ENCODE data around the gene CCR4.
"Not testable (repeated sequence)": the region's sequence is repeated elsewhere in the genome, so short reads cannot be mapped to it uniquely, and the experiment has no call there.

CCR4 gene

GRCh38 chr3:32951410-32951811 is at the start of gene CCR4:
CCR4 (plus strand) TSS chr3:32951644; CDS start chr3:32953423, 1,779 bp downstream.
- DNase-seq (ENCODE audit: low spot score) = peak; percentile 40

DNA sequence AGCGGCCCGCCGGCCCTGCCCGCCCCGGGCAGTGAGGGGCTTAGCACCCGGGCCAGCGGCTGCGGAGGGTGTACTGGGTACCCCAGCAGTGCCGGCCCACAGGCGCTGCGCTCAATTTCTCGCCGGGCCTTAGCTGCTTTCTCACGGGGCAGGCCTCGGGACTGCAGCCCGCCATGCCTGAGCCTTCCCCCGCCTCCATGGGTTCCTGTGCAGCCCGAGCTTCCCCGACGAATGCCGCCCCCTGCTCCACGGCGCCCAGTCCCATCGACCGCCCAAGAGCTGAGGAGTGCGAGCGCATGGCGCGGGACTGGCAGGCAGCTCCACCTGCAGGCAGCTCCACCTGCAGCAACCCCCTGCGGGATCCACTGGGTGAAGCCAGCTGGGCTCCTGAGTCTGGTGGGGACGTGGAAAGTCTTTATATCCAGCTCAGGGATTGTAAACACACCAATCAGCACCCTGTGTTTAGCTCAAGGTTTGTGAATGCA is 48.5 kb upstream of the CCR4 start:
- DNase-seq (ENCODE audit: low spot score) = not testable (repeated sequence)

- no peak for DNase-seq (ENCODE audit: low spot score)
These were observed 47.5 kb upstream of the CCR4 start for GRCh38 chr3:32903953-32904352.

GRCh38 chr3:32909999-32910398 is 41.4 kb upstream of the CCR4 start:
- DNase-seq (ENCODE audit: low spot score) = no peak

DNA sequence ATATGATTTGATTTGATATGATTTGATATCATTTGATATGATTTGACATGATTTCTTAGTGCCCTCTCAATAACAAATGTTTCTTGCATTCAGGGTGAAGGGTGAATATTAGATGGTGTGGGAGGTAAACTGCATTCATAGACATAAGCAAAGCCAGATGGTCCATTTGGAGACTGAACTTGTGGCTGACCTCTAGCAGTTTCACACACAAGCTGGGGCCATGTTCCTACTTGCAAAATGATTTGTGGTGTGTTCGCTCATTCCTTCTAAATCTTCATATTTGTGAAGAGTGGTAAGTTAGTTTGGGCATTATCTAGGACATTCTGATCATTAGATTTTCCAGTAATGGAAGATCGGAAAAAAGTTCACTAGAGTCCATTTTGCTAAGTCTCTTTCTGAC is 40.5 kb upstream of the CCR4 start:
- no peak for DNase-seq (ENCODE audit: low spot score)

GRCh38 chr3:32912046-32912445 is 39.4 kb upstream of the CCR4 start:
- no peak for DNase-seq (ENCODE audit: low spot score)

DNA sequence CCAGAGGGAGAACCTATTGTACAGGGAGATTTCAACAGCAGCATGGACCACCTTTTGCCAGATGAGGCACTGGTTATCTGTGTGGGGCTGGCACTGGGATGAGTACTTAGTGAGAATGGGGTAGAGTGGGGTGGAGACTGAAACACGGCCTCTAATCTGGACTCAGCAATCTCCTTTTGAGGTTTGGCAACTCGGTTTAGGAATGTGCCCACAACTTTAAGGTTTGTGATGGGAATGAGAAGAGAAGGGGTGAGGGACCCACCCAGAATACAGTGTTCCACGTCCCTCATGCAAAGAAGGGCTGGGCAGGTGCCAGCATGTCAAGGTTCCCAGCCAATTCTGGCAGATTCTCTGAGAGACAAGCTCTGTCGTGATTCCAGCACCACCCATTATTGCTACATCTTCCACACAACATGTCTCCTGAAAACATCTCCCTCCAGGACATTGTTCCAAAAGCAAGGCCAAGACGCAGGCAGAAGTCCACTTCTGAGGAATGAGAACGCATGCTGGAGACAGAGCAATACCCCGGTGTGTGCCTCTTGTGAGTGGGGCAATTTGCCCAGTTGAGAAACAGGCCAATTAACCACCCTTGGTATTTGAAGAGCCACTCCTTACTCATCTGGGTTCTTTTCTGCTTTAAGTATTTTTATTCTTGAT is 37.5 kb upstream of the CCR4 start:
- no peak for DNase-seq (ENCODE audit: low spot score)

- no peak for DNase-seq (ENCODE audit: low spot score)
These were observed 31.5 kb upstream of the CCR4 start for GRCh38 chr3:32919920-32920319.

GRCh38 chr3:32922078-32922477 is 29.4 kb upstream of the CCR4 start:
- no peak for DNase-seq (ENCODE audit: low spot score)

GRCh38 chr3:32930161-32930560 is 21.3 kb upstream of the CCR4 start:
- DNase-seq (ENCODE audit: low spot score) = no peak

DNA sequence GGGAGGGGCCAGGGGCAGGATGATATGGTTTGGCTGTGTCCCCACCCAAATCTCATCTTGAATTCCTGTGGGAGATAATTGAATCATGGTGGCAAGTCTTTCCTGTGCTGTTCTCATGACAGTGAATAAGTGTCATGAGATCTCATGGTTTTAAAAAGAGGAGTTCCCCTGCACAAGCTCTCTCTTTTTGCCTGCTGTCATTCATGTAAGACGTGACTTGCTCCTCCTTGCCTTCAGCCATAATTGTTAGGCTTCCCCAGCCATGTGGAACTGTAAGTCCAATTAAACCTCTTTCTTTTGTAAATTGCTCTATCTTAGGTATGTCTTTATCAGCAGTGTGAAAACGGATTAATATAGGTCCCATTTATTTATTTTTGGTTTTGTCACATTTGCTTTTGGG is 20.2 kb upstream of the CCR4 start:
- DNase-seq (ENCODE audit: low spot score) = not testable (repeated sequence)

GRCh38 chr3:32934150-32934742 is 17.2 kb upstream of the CCR4 start:
- DNase-seq (ENCODE audit: low spot score) = no peak

DNA sequence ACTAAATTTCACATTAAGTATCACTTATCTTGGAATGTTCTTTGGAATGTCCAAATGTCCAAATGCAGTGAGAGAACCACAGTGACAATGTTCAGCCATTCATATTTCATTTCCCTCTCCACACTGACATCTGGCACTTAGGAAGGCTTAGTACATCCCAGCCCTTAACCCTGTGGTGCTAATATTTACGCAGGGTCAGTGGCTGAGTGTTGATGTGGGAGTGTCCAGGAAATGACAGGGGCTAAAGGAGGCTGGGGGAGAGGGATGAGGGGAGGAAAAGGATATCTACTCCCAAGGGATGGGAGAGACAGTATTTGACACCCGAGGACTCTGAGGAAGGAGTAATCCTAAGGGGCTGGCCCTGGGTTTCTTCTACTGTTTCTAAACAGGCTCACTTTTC is 14.1 kb upstream of the CCR4 start:
- DNase-seq (ENCODE audit: low spot score) = no peak

GRCh38 chr3:32939531-32940284 is 11.7 kb upstream of the CCR4 start:
- not testable (repeated sequence) for DNase-seq (ENCODE audit: low spot score)

DNA sequence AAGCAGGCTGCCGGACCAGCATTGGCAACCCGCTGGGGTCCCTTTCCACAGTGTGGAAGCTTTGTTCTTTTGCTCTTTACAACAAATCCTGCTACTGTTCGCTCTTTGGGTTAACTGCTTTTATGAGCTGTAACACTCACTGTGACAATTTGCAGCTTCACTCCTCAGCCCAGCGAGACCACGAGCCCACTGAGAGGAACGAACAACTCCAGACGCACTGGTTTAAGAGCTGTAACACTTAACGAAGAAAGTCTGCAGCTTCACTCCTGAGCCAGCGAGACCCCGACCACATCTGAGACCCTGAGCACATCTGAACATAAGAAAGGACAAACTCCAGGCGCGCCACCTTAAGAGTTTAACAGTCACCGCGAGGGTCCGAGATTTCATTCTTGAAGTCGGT is 10.7 kb upstream of the CCR4 start:
- DNase-seq (ENCODE audit: low spot score) = no peak

DNA sequence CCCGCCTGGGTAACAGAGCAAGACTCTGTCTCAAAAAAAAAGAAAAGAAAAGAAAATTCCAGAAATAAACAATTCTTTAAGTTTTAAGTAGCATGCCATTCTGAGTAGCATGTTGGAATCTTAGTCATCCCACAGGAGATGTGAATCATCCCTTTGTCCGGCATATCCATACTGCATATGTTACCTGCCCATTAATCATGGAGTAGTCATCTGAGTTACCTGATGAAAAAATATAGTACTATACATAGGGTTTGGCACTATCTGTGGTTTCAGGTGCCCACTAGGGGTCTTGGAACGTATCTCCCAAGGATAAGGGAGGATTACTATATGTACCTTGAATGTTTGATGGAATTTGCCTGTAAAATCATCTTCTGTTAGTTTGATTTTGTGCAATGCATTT is 6.3 kb upstream of the CCR4 start:
- peak; percentile 36 for DNase-seq (ENCODE audit: low spot score)

DNA sequence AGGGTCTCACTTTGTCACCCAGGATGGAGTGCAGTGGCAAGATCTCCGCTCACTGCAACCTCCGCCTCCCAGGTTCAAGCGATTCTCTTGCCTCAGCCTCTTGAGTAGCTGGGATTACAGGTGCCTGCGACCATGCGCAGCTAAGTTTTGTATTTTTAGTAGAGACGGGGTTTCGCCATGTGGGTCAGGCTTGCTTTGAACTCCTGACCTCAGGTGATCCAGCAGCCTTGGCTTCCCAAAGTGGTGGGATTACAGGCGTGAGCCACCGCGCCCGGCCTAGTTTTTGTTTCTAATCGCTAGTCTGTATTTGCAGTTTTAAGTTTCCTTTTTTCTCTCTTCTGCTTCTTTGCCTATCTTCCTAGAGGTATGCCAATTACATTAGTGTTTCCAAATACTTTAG is 5.8 kb upstream of the CCR4 start:
- DNase-seq (ENCODE audit: low spot score) = not testable (repeated sequence)

GRCh38 chr3:32946973-32947788 is 4.3 kb upstream of the CCR4 start:
- DNase-seq (ENCODE audit: low spot score) = no peak

DNA sequence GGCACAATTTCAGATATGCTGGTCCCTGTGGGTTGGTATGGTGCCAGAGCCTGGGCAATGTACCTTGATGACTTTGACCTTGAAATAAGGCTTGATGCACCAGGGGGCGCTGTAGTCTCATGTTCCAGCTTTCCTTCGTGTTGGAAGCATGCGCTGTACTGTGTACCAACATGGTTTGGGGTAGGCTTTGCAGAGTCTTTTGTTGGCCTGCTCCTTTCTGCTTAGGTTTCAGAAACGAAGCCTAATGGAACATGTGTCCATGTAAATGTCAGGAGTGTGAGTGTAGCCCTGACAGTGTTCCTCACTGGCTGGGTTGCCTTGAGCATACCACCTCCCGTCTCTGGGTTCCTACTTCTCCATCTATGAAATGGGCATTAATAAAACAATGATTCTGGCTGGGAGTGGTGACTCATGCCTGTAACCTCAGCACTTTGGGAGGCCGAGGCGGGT is 3.6 kb upstream of the CCR4 start:
- DNase-seq (ENCODE audit: low spot score) = peak; percentile 75

DNA sequence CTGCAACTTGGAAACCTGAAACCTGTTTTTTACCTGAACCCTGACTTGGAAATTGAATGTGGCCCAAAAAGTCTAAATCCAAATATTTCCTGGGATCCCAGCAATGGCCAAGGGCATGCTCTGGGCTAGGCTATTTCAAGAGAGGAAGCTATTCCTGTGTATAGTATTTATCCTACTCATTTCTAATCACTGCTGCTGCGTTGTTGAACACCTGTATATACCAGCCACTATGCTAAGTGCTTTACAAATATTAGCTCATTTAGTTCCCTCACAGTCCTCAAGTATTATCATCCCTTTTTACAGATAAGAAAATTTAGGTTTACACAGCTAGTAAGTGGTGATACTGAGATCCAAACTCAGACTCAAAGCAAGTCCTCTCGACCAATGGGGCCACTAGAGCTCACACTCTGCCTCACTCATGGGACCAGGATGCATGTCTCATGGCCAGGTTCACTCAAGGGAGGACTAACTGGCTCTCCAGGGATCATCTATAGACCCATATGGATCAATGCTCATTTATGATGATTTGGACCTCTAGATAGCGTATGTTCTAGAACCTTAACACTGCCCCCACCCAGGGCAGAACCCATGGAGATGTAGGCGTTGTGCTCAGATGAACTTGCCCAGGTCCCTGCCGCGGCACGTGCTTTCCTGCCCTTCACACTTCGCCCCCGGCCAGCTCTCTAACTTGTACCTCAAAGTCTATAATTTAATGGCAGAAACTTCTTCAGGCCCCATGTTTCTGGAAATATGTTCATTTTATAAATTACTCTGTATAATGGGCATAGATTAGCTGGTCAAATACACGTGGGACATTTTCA is 2.6 kb upstream of the CCR4 start:
- no peak for DNase-seq (ENCODE audit: low spot score)

DNA sequence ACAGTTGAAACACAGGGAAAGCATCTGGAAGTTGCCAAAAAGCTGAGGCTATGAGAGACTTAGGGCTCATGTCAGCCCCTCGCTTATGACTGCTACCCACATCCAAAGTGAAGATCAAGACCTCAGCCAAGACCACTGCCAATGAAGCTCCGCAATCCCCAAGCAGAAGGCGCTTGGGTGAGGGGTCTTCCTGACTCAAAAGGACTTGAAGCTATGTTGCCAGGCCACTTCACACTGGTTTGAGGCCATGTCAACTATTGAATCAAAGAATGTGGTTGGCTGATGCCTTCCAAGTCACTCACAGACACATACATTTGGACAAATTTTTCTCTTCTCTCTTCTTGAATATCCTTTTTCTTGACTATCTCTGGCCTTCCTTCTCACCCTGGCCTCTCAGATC is 928 bp upstream of the CCR4 start:
- DNase-seq (ENCODE audit: low spot score) = no peak
